OCI-LY3 (cell line): ENCODE results near the gene MACROD2.
A peak's percentile ranks its signal among the peaks of the same experiment; 100 is the strongest.

Source experiments
- H2AFZ ChIP-seq: fragments of 200-600, 300-600 bp; shearing (Covaris generic); 2 replicates; pipeline ENCODE4 v1.6.0; 2014; ENCODE audit warnings: antibody characterized with exemption, low read depth, low read length
- H3K27ac ChIP-seq: fragments of 200-600, 300-600 bp; sonication (generic); 2 replicates; pipeline ENCODE4 v1.5.1; 2014; ENCODE audit warnings: mild to moderate bottlenecking, low read length, moderate library complexity, mixed read lengths
- H3K27me3 ChIP-seq: fragments of 200-600, 300-600 bp; sonication (generic); 2 replicates; pipeline ENCODE4 v1.6.1; 2014; ENCODE audit warnings: low read depth, low read length, mixed read lengths
- H3K36me3 ChIP-seq: fragments of 200-600, 300-600 bp; sonication (generic); replicated peaks from 2 replicates; pipeline ENCODE3; 2014; ENCODE audit warnings: low read depth, low read length, mixed read lengths
- H3K4me1 ChIP-seq: fragments of 300-600, 200-600 bp; sonication (generic); 2 replicates; pipeline ENCODE4 v1.6.1; 2014; ENCODE audit warnings: low read length, mixed read lengths
- H3K4me2 ChIP-seq: fragments of 200-600, 300-600 bp; sonication (generic); 2 replicates; pipeline ENCODE4 v1.6.1; 2014; ENCODE audit warnings: low read length, mixed read lengths
- H3K4me3 ChIP-seq: fragments of 300-600, 200-600 bp; sonication (generic); 2 replicates; pipeline ENCODE4 v1.5.1; 2014; ENCODE audit warnings: antibody characterized with exemption, mild to moderate bottlenecking, low read length, moderate library complexity
- H3K79me2 ChIP-seq: fragments of 300-600, 200-600 bp; shearing (Covaris generic); 2 replicates; pipeline ENCODE4 v1.6.1; 2014; ENCODE audit warnings: mild to moderate bottlenecking, low read length, mixed read lengths
- H3K9ac ChIP-seq: fragments of 300-600, 200-600 bp; shearing (Covaris generic); 2 replicates; pipeline ENCODE4 v1.6.0; 2014; ENCODE audit warnings: mild to moderate bottlenecking, low read length, moderate library complexity
- H3K9me3 ChIP-seq: fragments of 200-600, 300-600 bp; shearing (Covaris generic); 2 replicates; pipeline ENCODE4 v1.6.1; 2014; ENCODE audit warnings: low read length, mixed read lengths; ENCODE audit not compliant: insufficient read depth
- H4K20me1 ChIP-seq: fragments of 200-600, 300-600 bp; sonication (generic); 2 replicates; pipeline ENCODE4 v1.6.1; 2016; ENCODE audit warnings: low read length, mixed read lengths; ENCODE audit not compliant: insufficient read depth
- EZH2phosphoT487 ChIP-seq: fragments of 200-600 bp; shearing (Covaris generic); IDR thresholded peaks from 2 replicates; pipeline ENCODE4 v1.6.1; 2018; ENCODE audit warnings: antibody characterized with exemption, mixed run types, low read depth
- TF ChIP-seq, protein P1 (sequence below): fragments of 200-600, 300-600 bp; sonication (generic); IDR thresholded peaks from 2 replicates; pipeline ENCODE4 v1.5.1; 2014; ENCODE audit warnings: antibody characterized with exemption, low read length, low read depth

The MACROD2 gene

DNA sequence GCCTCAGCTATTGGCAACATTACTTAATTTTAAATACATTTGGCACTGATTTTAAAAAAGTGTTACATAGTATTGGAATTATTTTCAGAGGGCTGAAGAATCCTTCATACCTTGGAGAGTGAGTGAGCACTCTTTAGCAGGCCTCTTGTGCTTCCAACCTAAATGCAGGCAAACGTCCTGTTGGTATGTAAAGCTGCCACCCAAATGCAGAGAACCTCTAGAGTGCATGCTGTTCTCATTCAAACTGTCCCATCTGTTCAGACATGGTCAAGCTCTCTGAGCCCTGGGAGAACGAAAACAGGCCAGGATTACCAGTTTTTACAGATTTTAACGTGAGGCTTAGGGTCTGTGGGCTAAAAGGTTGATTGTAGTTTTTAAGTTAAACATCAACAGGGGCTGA is 720.1 kb downstream of the MACROD2 start:
- no peak overlapping the region for H3K27ac ChIP-seq
- H3K27me3 ChIP-seq, result no peaks in the 10 kb centered on the region
- TF ChIP-seq, protein P1, sequence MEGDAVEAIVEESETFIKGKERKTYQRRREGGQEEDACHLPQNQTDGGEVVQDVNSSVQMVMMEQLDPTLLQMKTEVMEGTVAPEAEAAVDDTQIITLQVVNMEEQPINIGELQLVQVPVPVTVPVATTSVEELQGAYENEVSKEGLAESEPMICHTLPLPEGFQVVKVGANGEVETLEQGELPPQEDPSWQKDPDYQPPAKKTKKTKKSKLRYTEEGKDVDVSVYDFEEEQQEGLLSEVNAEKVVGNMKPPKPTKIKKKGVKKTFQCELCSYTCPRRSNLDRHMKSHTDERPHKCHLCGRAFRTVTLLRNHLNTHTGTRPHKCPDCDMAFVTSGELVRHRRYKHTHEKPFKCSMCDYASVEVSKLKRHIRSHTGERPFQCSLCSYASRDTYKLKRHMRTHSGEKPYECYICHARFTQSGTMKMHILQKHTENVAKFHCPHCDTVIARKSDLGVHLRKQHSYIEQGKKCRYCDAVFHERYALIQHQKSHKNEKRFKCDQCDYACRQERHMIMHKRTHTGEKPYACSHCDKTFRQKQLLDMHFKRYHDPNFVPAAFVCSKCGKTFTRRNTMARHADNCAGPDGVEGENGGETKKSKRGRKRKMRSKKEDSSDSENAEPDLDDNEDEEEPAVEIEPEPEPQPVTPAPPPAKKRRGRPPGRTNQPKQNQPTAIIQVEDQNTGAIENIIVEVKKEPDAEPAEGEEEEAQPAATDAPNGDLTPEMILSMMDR, result no peak
- H3K9me3 ChIP-seq, result no peaks in the 10 kb centered on the region
- no peaks in the 10 kb centered on the region for H4K20me1 ChIP-seq
- H3K9ac ChIP-seq, result no peak overlapping the region
- H3K79me2 ChIP-seq, result no peaks in the 10 kb centered on the region
- H3K4me1 ChIP-seq, result peaks cover 18% of the 10 kb centered on the region
- no peak overlapping the region for H3K4me3 ChIP-seq
- H2AFZ ChIP-seq, result no peak overlapping the region
- no peak overlapping the region for H3K4me2 ChIP-seq
- H3K36me3 ChIP-seq, result no peaks in the 10 kb centered on the region

DNA sequence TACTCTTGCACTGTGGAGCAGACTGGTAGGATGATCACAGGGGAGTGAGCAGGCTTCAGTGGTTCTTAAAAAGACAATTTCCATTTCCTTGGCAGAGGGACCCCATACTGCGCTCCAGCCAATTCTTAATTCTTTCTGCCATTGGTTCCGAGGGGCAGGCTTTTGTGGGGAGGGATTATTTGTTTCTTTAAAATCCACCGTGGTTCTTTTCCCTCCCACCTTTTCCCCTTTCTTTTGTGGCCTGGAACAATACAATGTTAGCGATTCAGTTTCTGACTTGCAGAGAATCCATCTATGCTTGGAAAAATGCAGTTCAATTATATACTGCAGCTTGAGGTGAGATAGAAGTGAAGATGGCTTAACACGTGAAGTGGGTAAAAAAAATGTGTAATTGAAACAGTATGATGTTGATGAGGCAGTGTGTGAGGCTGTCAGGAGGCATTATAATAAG is 721.1 kb downstream of the MACROD2 start:
- Histone ChIP-seq H3K9me3 (no peaks in the 10 kb centered on the region), H3K36me3 (no peaks in the 10 kb centered on the region), H3K79me2 (no peaks in the 10 kb centered on the region), H3K9ac (no peak overlapping the region), H3K27ac (no peak overlapping the region), H3K27me3 (no peaks in the 10 kb centered on the region), H3K4me3 (no peak overlapping the region), H3K4me1 (peaks cover 14% of the 10 kb centered on the region), H2AFZ (no peak overlapping the region), H3K4me2 (no peak overlapping the region), H4K20me1 (no peaks in the 10 kb centered on the region)
- TF ChIP-seq EZH2phosphoT487, result no peak
- TF ChIP-seq, protein P1, result no peak

DNA sequence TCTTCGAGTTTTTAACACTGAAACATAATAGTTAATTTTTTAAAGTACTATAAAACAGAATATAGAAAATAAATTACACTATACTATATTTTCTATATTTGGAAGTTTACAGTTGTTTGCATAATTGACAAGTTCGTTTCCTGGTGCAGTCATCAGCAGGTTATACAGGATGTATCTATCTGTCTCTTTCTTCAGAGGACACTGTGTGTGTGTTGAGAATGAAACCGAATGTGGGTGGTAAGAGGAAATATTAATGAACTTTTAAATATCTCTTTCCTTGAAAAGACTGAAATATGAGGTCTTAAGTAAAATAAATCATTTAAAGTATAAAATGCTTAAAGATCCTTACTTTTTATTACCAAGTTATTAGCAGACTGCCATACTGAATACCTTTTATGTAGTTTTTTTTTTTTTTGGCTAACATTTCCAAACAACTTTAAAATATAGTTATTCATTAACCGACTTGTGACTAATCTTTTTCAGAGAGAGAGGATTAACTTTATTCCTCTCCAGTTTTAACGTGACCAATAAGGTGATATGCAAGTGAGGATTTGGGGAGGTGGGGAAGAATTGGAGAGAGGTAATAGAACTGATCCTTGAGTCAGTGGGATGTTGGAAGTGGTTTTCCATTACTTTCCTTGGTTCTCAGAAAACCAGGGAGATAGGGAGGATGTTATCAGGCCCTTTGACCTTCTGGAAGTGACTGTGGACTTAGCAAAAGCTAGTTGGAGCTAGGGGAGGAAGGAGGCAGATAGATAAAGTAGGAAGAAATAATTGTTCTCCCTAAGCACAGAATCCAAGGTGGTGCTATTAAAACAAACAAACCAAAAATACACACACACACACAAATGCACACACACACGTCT is 722.1 kb downstream of the MACROD2 start:
- no peak overlapping the region for H2AFZ ChIP-seq
- H3K4me1 ChIP-seq, result peaks cover 14% of the 10 kb centered on the region
- no peak for TF ChIP-seq EZH2phosphoT487
- TF ChIP-seq, protein P1, result no peak
- no peaks in the 10 kb centered on the region for H3K36me3 ChIP-seq
- no peak overlapping the region for H3K4me3 ChIP-seq
- H4K20me1 ChIP-seq, result no peaks in the 10 kb centered on the region
- H3K79me2 ChIP-seq, result no peaks in the 10 kb centered on the region
- H3K4me2 ChIP-seq, result peak overlapping the region; percentile 40
- no peak overlapping the region for H3K9ac ChIP-seq
- no peaks in the 10 kb centered on the region for H3K9me3 ChIP-seq
- H3K27ac ChIP-seq, result no peak overlapping the region
- no peaks in the 10 kb centered on the region for H3K27me3 ChIP-seq

DNA sequence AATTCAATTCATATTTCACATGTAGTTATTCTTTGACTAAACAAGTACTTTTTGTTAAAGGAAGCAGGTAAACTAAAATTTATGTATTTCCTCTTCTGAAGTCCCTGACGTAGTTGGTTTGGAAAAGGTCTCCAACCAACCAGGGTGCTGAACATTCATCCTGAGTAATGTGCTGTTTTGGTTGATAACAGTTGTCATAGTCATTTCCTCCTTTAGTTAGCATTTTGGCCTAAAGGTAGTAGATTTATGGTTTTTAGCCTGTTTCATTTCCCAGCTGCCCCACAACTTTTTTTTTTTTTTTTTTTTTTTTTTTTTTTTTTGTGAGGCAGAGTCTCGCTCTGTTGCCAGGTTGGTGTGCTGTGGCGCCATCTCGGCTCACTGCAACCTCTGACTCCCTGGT is 724.9 kb downstream of the MACROD2 start:
- peak overlapping the region; percentile 39; the same call in 1 of the 2 replicates for H3K4me2 ChIP-seq
- TF ChIP-seq EZH2phosphoT487, result no peak

More for the DNA sequence above, 724.9 kb downstream of the MACROD2 start:
- H3K4me1 ChIP-seq, result peaks cover 28% of the 10 kb centered on the region
- H3K9ac ChIP-seq, result no peak overlapping the region
- H3K27ac ChIP-seq, result no peak overlapping the region
- H3K4me3 ChIP-seq, result no peak overlapping the region
- no peaks in the 10 kb centered on the region for H3K9me3 ChIP-seq
- no peaks in the 10 kb centered on the region for H3K36me3 ChIP-seq
- H2AFZ ChIP-seq, result no peak overlapping the region
- no peaks in the 10 kb centered on the region for H3K27me3 ChIP-seq
- no peaks in the 10 kb centered on the region for H4K20me1 ChIP-seq
- no peaks in the 10 kb centered on the region for H3K79me2 ChIP-seq
